GM18499 (cell line): ENCODE measurements around the gene KCNIP4.

Experiments used
- ATAC-seq: cut with Tn5 transposase; IDR thresholded peaks from one replicate; pipeline ENCODE4 v1.9.1; 2021; ENCODE audit warnings: moderate number of reproducible peaks; ENCODE audit not compliant: insufficient read depth, unreplicated experiment

The KCNIP4 gene

DNA sequence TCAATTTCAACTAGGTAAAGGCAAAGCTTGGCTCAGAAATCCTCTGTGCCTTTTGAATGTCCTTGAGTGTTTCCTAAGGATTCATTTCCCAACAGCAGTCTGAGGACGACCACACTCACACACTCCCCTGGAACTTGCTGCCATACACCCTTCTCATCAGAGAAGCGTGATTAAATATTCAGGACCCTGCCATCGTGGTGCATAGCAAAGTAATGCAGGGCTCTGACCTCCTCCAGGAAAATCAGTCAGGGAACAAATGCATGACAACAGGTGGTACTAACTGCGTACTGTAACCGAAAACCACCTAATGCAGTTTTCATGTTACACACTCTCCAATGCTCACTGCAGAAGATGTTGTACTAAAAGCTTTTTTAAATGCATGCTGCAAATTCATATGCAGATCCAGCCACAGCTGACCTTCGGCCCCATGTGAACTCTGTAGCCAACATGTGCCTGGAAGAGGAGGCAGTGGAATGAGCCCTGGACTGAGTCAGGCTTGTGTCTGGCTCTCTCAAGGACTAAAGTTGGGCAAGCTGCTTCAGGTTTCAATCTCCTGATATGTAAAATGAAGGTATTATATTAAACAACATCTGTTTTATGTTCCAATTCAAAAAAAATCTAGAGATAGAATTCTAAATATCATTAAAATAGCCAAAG, 238.3 kb downstream of the KCNIP4 start:
- ATAC-seq: no peak

DNA sequence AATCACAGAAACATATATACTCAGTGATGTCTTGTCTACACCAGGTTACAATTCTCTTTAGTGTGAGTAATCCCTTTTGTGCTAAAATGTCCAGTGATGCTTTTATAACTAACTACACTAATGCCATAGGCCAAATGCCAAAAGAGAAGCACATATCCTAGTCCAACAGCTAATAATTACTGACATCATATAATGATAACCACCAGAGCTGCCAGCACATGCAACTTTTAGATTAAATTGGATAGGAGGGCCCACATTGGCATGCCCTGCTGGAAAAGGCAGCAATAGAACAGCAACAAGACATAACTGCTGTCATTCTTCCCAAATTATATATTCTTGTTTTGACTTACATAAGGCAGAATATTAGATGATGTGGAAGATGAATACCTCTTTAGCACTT, 238.8 kb downstream of the KCNIP4 start:
- no peak for ATAC-seq

DNA sequence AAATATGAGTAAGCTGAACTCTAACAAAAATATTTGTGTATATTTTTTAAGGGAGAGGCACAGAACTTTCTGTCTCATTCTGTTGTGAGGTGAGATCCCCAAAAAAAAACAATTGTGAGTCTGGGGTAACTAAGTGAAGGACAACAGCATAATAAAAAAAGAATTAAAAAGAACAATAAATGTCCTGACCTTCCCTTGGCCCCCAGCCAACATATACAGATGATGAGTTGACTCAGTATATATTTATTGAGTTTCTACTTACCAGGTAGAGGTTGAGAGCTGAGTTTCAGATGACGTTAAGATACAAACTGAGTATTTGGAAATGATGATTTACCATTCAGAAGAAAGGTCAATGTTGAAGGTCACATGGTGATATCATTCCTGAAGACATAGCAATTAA, 239.5 kb downstream of the KCNIP4 start:
- ATAC-seq: no peak

DNA sequence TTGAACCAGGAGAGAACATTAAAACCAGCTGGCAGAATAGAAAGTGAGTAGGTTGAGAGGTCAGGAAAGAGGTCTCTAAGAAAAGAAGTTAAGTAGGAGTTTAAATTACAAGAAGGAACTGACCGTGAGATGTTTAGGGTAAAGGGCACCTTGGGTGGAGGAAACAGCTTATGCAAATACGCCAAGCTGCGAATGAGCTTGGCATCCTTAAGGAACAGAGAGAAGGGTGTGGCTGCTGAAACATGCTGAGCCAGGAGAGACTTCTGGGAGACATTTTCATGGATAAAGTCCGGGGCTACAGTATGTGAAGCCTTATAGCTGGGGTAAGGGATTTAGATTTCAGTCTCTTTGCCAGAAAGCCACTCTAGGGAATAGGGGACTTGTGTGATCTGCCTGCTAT, 249.1 kb downstream of the KCNIP4 start:
- no peak for ATAC-seq

DNA sequence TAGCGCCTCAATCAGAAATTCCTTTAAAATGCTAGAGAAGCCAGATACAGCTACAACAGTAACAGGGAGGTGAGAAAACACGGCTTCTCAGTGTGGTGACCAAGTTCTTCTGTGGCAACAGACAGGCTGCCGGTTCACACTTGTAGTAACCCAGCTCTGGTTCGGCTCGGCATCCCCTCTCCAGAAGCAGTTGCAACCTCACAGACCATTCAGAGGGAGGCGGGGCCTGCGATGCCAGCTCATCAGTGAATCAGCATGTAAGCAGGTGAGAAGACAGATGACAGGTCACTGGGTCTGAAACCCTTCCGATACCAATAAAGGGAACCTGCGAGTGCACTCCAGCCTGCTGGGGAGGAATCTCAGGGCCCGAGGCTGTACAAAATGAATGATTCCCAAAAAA, 251.0 kb downstream of the KCNIP4 start:
- no peak for ATAC-seq

DNA sequence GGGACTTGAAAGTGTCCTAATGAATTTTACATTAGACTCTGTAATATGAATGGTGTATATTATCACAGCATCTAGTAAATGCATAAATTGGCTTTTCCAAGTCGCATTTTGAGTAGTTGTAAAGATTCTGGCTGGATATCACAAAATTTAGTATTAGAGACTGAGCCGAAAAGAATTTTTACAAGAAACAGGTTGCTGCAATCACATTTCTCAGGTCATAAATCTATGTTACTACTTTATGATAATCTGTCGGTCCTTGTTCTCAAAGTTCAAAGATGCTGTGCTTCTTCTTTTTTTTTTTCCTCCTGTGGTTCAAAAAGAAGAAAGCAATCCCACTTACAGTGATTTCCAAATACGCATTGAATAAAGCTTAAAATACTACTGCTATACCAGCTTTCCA, 253.4 kb downstream of the KCNIP4 start:
- no peak for ATAC-seq

DNA sequence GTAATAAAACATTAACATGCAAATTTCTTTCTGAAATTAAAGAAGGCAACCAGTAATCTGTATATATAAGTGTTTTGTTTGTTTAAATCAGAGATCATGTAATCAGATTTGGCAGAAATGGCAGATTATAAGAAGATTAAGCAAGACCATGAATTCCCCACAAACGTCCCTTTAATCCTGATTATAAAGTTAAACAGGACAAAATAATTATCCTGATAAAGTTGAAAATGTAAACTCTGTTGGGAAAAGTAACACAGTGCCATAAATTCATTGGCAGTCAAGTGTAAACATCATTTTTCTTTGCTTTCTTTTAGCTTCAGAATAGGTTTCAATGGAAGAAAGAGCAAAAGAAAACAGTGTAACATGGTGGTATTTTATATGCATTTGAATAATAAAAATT, 256.3 kb downstream of the KCNIP4 start:
- ATAC-seq: no peak

DNA sequence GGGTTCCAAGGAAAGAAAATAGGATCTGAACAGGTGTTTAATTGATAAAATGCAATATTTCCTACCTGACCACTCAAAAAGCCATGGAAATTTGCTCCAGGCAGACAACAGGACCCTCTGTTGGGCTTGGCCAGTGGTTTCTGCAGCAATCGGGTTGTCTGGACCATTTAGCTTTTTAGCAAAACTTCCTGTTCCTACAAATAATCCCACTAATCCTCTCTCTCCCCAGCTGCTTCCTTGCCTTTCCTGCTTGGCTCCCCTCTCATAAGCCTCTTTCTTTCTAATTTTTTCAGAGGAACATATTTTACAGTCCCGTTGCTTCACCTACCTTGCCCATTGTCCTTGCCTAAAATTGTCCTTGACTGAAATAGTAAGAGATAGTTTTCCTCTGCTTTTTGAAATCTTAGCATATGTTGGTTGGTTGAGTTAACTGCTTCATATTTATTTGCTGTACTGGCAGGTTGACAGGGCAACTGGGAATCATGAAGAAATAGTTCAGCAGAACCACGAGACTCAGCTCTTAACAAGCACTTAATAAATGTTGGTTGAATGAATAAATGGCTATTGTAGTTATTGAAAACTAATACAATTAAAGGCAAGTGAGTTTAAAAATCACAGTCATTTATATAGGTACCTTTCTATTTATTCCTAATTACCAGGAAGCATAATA, 259.8 kb downstream of the KCNIP4 start:
- ATAC-seq: no peak

DNA sequence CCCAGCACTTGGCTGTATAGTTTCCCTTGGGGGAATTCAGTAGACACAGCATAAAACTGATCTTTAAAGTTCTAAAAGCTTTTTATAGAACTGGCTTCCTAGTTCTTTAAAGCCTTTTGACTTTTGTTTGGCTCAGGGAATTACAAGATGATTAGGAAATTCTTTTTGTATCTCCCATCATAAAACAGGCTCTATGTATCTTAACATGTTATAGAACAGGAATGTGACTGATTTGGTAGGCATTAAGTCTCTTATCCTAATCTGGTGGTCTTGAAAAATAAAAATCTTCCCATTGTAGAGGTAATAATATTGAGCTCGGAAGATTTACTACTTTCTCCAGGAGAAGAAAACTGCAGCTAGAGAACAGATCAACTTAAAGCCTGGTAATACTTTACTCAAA, 262.7 kb downstream of the KCNIP4 start:
- ATAC-seq: no peak

DNA sequence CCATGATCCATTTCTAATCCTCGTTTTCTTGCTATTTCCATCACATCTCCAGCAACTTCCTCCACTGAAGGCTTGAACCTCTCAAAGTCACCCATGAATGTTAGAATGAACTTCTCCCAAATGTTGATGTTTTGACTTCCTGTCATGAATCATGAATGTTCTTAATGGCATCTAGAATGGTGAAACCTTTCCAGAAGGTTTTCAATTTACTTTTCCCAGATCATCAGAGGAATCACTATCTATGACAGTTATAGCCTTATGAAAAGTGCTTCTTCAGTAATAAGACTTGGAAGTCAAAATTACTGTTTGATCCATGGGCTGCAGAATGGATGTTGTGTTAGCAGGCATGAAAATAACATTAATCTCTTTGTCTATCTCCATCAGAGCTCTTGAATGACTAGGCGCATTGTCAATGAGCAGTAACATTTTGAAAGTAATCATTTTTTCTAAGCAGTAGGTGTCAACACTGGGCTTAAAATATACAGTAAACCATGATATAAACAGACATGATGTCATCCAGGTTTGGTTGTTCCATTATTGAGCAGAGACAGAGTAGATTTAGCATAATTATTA, 268.2 kb downstream of the KCNIP4 start:
- ATAC-seq: no peak

DNA sequence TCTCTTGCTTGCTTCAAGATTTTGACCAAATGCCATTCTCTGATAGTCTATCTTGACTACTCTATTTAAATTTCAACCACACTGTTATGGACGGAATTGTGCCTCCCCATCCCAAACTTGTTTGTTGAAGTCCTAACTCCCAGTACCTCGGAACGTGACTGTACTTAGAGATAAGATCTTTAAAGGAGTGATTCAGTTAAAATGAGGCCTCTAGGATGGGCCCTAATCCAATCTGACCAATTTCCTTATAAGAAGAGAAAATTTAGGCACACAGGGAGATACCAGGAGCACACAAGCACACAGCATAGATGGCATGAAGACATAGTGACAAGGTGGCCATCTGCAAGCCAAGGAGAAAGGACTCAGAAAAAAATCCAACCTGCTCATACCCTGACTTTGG, 269.9 kb downstream of the KCNIP4 start:
- ATAC-seq: no peak

DNA sequence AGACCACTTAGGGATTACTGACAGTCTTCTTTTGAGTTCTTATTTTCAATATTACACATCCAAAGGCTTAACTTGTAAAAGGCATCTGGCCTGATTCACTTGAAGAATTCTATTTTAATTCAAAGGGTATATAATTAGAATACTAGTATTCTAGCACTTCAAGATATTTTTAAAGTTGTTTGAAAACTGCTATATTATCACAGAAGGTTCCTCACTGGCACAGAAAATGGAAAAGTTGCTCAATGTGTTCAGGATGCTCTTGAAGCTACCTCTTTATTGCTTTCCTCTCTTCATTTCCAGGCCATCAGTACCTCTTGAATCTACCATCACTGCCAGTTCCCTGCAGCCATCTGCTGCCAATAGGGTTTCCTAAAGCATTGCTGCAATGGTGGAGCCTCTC, 271.4 kb downstream of the KCNIP4 start:
- ATAC-seq: no peak

DNA sequence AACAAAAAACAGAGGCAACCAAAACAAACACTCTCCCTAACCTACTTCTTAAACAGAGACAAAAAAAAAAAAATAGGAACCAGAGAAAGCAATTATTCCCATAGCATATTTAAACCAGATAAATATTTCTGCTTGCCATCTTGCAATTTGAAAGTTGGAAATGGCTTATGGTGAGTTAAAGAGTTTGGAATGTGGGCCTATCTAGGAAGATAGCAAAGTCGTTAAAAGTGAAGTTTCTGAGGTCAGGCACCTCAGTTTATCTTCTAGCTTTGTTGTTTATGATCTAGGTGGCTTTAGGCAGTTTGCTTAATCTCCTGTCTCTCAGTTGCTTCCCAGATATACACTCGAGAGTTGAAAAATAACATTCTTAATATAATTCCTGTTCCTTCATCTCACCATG, 284.2 kb downstream of the KCNIP4 start:
- no peak for ATAC-seq

DNA sequence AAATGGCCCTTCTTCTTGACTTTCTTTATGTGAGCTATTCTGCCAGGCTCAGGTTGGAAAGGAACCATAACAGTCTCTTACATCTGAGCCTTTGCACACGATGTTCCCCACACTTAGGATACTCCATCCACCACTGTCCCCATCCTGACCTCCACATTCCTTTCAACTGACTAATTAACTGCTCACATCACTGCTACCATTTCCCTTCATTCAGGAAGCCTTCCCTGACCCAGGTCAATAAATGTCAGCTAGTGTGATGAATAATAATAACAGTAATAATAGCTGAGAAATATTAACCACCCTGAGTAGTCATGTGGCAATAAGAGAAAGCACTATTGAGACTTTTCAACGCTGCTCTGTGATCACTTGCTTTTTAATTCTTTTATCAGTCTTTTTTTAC, 291.7 kb downstream of the KCNIP4 start:
- no peak for ATAC-seq

DNA sequence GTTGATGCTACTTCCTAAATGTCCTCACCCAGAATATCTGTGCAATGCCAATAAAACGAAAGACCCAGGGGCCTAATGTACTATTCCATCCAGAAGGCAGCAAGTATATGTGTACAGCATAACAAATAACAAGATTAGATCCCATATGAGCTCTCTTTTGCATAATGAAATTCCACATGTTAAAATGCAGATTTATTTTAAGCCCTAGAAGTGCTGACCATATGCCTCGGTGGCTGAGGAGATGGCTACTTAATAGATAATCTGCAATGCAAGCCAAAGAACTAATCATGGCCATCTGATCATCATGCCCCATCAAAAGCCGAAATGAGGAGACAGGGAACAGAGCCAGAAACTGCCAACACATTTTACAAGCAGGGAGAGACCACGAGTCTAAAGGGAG, 293.5 kb downstream of the KCNIP4 start:
- ATAC-seq: no peak

DNA sequence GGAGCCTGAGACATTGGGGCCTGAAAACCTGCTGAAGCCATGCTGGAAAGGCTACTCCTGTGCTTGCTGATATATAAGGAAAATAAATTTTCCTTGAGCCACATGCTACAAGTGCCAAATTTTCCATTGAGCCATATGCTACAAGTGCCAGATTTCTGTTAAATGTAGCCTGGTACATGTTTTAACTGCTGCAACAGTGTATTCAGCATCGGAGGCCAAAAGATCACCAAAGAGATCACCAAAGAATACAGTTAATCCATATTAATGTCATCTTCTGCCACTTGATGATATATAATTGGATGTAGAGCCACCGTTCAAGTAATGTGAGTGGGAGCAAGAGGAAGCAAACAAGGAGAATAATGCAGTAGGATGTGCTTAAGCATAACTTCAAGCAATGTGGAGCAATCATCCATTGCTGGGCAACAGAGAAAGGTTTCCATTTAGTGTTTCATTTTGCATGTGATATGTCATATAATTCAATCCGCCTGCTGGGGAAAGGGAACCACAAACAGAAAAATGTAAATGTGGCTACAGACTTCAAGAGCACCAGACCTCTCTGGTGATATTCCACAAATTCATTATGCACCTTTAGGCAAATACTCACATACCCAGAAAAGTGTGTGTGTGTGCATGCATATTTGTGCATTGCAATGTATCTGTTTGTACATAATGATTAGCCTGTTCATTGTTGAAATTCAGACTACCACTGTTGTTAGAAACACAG, 295.9 kb downstream of the KCNIP4 start:
- ATAC-seq: no peak

DNA sequence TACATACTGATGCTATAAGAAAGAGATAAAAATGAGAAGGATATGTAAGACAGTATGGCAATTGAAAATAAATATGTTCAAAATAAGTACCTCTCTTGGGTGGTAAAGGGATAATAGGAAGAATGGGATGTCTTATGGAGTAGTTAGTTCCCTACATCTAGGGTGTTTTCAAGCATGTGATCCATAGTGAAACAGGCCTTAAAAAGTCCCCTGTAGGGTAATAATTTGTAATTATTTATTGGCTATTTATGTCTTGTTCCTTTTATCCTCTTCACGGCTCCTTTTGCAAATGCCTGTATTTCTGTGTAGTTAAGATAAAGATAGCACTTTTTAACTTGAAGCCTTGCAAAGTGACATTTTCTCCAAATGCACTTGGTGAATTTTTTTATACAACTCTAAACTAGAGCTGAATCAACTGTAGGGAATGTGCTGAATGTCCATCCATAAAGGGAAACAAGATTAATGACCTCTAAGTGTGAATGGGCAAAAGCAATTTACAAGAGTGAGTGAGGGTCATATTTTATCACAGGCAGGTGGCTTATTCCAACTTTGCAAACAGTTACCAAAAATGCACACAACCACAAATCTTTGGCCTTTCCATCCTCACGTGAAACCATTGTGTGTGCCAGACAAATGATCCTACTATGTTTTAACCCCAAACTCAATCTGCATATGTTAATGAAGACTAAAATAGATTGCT, 299.0 kb downstream of the KCNIP4 start:
- ATAC-seq: no peak

DNA sequence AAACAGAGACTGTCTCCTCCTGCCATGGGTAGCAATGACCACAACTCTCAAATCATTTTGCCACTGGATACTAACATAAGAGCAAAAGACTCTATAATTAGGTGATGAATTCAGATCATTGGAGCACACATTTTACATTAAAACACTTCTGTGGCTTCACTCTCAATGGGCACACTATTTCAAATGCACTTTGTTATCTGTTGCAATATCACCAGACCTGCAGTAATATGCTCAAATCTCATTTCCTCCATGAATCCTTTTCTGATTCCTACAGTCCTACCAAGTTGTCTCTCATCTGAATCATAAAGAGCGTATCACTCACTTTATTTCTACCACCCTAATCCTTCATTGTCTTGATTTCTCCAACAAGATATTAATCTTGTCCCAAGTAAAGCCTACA, 302.8 kb downstream of the KCNIP4 start:
- no peak for ATAC-seq

DNA sequence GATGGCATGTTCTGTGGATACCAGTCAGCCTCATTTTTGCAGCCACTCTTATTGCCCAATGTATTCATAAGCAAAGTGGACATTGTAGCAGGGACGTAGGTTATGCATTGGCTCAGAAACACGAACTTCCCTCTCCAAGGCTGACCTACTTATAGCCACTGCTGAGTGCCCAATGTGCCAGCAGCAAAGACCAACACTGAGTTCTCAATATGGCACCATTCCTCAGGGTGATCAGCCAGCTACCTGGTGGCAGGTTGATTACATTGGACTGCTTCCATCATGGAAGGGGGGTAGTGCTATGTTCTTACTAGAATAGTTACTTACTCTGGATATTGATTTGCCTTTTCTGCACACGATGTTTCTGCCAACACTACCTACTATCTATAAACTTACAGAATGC, 306.9 kb downstream of the KCNIP4 start:
- no peak for ATAC-seq

DNA sequence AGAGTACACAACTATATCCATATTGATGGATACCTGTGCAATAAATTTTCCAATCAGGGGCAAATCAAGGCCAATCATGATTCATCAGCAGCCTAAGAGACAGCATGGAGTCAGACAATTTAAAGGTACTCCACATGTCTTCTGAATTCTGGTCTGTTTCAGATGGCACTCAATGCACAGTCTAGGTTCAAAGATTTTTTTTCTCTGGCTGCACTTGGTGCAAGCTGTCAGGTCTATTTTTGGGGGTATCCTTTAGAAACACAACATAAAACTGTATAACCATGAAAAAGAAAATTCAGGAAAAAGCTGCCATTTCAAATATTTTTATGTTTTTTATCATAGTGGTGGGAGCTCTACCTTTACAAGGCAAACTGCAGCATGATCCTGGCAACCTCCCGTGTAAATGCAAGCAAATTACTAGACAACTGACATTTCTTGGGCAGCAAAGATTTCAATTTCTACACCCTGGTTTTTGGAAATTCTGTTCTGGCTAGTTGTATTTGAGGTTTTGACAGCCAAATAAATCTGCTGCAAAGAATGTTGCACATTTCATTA, 310.3 kb downstream of the KCNIP4 start:
- no peak for ATAC-seq
